Dedifferentiated amniotic fluid mesenchymal stem cell (primary cell): Measurements from ENCODE around the gene FOXN3.
"Not testable (repeated sequence)": the region's sequence is repeated elsewhere in the genome, so short reads cannot be mapped to it uniquely, and the experiment has no call there.

Experiments used
- DNase-seq: peaks from one replicate; pipeline ENCODE4 v3.0.0-alpha.2; 2016; ENCODE audit errors: extremely low spot score

The FOXN3 gene

GRCh38 chr14:89129570-89129969, 287.5 kb downstream of the FOXN3 start:
- DNase-seq, result no peak

GRCh38 chr14:89128311-89129026, 288.6 kb downstream of the FOXN3 start:
- no peak for DNase-seq

- DNase-seq, result no peak
These were observed 290.6 kb downstream of the FOXN3 start for GRCh38 chr14:89126461-89126860.

- no peak for DNase-seq
These were observed 291.8 kb downstream of the FOXN3 start for GRCh38 chr14:89125216-89125615.

- DNase-seq, result no peak
These were observed 293.2 kb downstream of the FOXN3 start for GRCh38 chr14:89123851-89124250.

- no peak for DNase-seq
These were observed 293.8 kb downstream of the FOXN3 start for GRCh38 chr14:89123215-89123614.

GRCh38 chr14:89121968-89122620, 294.9 kb downstream of the FOXN3 start:
- DNase-seq, result no peak

GRCh38 chr14:89117012-89117411, 300.0 kb downstream of the FOXN3 start:
- DNase-seq, result no peak

GRCh38 chr14:89114109-89114508, 302.9 kb downstream of the FOXN3 start:
- no peak for DNase-seq

- DNase-seq, result no peak
These were observed 304.3 kb downstream of the FOXN3 start for GRCh38 chr14:89112720-89113119.

GRCh38 chr14:89111766-89112543, 305.1 kb downstream of the FOXN3 start:
- DNase-seq, result not testable (repeated sequence)

GRCh38 chr14:89111232-89111631, 305.8 kb downstream of the FOXN3 start:
- DNase-seq, result not testable (repeated sequence)

- no peak for DNase-seq
These were observed 306.9 kb downstream of the FOXN3 start for GRCh38 chr14:89110110-89110509.

GRCh38 chr14:89108608-89109007, 308.4 kb downstream of the FOXN3 start:
- no peak for DNase-seq

- DNase-seq, result no peak
These were observed 309.4 kb downstream of the FOXN3 start for GRCh38 chr14:89107626-89108025.
